A673 (cell line): Measurements from ENCODE around the gene UQCRQ. TPM values are rescaled to one million over a fixed set of nuclear protein-coding genes. Genes with fewer than 3 reads are reported as not detected.

Experiments
- BruUV-seq: library from RNA; stranded (reverse); fragments of 400-500 nt; replicated peaks from 2 replicates; lab custom pipeline; 2021; lab: Mats Ljungman, UMichigan
- CTCF ChIA-PET: fragments of 300-600 bp; sonication (Branson Sonifier 250); formaldehyde crosslinking; loops from one replicate; lab custom pipeline; 2022; ENCODE audit warnings: antibody characterized with exemption; lab: Charles Lee
- POLR2A ChIA-PET: fragments of 300-600 bp; sonication (Branson Sonifier 250); formaldehyde crosslinking; loops from one replicate; lab custom pipeline; 2022; ENCODE audit warnings: antibody characterized with exemption; ENCODE audit not compliant: low non-redundant PET; lab: Charles Lee
- DNase-seq: peaks from one replicate; pipeline ENCODE4 v3.0.0-alpha.2; 2015; ENCODE audit warnings: low spot score
- H3K27ac ChIP-seq: fragments of 200-600 bp; sonication (generic); 2 replicates; pipeline ENCODE4 v1.5.1; 2016; ENCODE audit warnings: mixed run types, low read depth, mild to moderate bottlenecking, mixed read lengths, antibody characterized with exemption, low read length; ENCODE audit not compliant: poor library complexity, severe bottlenecking
- H3K27me3 ChIP-seq: fragments of 200-600 bp; sonication (generic); replicated peaks from 2 replicates; pipeline ENCODE4 v1.6.1; 2017; ENCODE audit warnings: mixed run types, low read depth, mild to moderate bottlenecking, mixed read lengths, antibody characterized with exemption, low read length; ENCODE audit not compliant: insufficient read depth, poor library complexity
- H3K36me3 ChIP-seq: fragments of 200-600 bp; sonication (generic); 2 replicates; pipeline ENCODE4 v1.6.1; 2016; ENCODE audit warnings: mixed run types, mild to moderate bottlenecking, mixed read lengths, antibody characterized with exemption, low read length; ENCODE audit not compliant: insufficient read depth, poor library complexity, severe bottlenecking
- H3K4me1 ChIP-seq: fragments of 200-600 bp; sonication (generic); 2 replicates; pipeline ENCODE4 v1.6.1; 2017; ENCODE audit warnings: mixed run types, mild to moderate bottlenecking, mixed read lengths, antibody characterized with exemption, low read length; ENCODE audit not compliant: insufficient read depth, poor library complexity, severe bottlenecking
- H3K4me3 ChIP-seq: fragments of 200-600 bp; sonication (generic); 2 replicates; pipeline ENCODE4 v1.5.1; 2016; ENCODE audit warnings: low read depth, mixed run types, mild to moderate bottlenecking, mixed read lengths, low read length; ENCODE audit not compliant: poor library complexity, severe bottlenecking
- H3K9me3 ChIP-seq: fragments of 200-600 bp; sonication (generic); 2 replicates; pipeline ENCODE4 v1.6.1; 2016; ENCODE audit warnings: mixed run types, low read depth, mild to moderate bottlenecking, mixed read lengths, antibody characterized with exemption, low read length; ENCODE audit not compliant: poor library complexity, severe bottlenecking
- CTCF ChIP-seq: fragments of 300-800, 200-600 bp; sonication (generic); conservative IDR thresholded peaks from 2 replicates; pipeline ENCODE4 v1.5.1; 2017; ENCODE audit warnings: low read depth, mild to moderate bottlenecking, antibody characterized with exemption, low read length, moderate library complexity, mixed read lengths
- EZH2 ChIP-seq: fragments of 200-600 bp; sonication (generic); IDR thresholded peaks from 2 replicates; pipeline ENCODE4 v1.6.1; 2017; ENCODE audit warnings: borderline replicate concordance, low read depth, mild to moderate bottlenecking, mixed read lengths, antibody characterized with exemption, low read length; ENCODE audit not compliant: poor library complexity, severe bottlenecking
- intact Hi-C: fragments of 100-400 bp; cut with micrococcal nuclease; formaldehyde crosslinking; loops from one replicate; pipeline ENCODE4 v1.10.0; 2022; ENCODE audit not compliant: unreplicated experiment
- total RNA-seq: library from RNA; stranded (reverse); gene quantifications from 2 replicates; pipeline ENCODE4 v1.2.3, GENCODE V29; 2021

Gene UQCRQ
- total RNA-seq, 1 experiment from 2014 or later: 542 TPM

- DNase-seq: no peak
- Histone ChIP-seq H3K27me3 (peaks cover 9% of the 10 kb centered on the region), H3K4me3 (peak overlapping the region; percentile 56), H3K27ac (no peak overlapping the region), H3K4me1 (peaks cover 2% of the 10 kb centered on the region), H3K9me3 (no peaks in the 10 kb centered on the region), H3K36me3 (no peaks in the 10 kb centered on the region)
- intact Hi-C loops: loop anchor here (2.0 kb wide), 1 partner anchor 52 kb away; no protein-coding TSS in a partner anchor
- ChIA-PET POLR2A (no interaction called here), CTCF (no interaction called here)
- no TSS peak for BruUV-seq
- TF ChIP-seq CTCF (no peak), EZH2 (no peak)
These were observed 35.2 kb upstream of the UQCRQ start for GRCh38 chr5:132831095-132831860.

- Histone ChIP-seq H3K36me3 (no peaks in the 10 kb centered on the region), H3K27ac (no peak overlapping the region), H3K27me3 (peaks cover 9% of the 10 kb centered on the region), H3K9me3 (no peaks in the 10 kb centered on the region), H3K4me3 (no peak overlapping the region), H3K4me1 (peaks cover 2% of the 10 kb centered on the region)
- no TSS peak for BruUV-seq
- POLR2A ChIA-PET: no interaction called here
- no peak for DNase-seq
- CTCF ChIA-PET: interaction anchor here (0.6 kb wide), 1 partner anchor 327 kb away, joined by 3 read pairs; no protein-coding TSS in a partner anchor
- intact Hi-C loops: no loop called here
- no peak for TF ChIP-seq CTCF
- no peak for TF ChIP-seq EZH2
These were observed 33.8 kb upstream of the UQCRQ start for GRCh38 chr5:132832612-132833011.

- intact Hi-C loops: no loop called here
- no peak for TF ChIP-seq CTCF
- no peak for TF ChIP-seq EZH2
- peaks cover 2% of the 10 kb centered on the region for H3K4me1 ChIP-seq
- H3K9me3 ChIP-seq: no peaks in the 10 kb centered on the region
- ChIA-PET CTCF (no interaction called here), POLR2A (no interaction called here)
- H3K36me3 ChIP-seq: no peaks in the 10 kb centered on the region
- peaks cover 6% of the 10 kb centered on the region for H3K27me3 ChIP-seq
- no peak overlapping the region for H3K4me3 ChIP-seq
- DNase-seq: no peak
- no peak overlapping the region for H3K27ac ChIP-seq
- no TSS peak for BruUV-seq
These were observed 32.4 kb upstream of the UQCRQ start for GRCh38 chr5:132834057-132834456.
